ENCODE data around the gene CADM1. TPM values are rescaled to one million over a fixed set of nuclear protein-coding genes. Genes with fewer than 3 reads are reported as not detected.

Gene CADM1
- total and polyA plus RNA-seq, 5 donors, result 14.8 to 42.6 (median 31.9) TPM

DNA sequence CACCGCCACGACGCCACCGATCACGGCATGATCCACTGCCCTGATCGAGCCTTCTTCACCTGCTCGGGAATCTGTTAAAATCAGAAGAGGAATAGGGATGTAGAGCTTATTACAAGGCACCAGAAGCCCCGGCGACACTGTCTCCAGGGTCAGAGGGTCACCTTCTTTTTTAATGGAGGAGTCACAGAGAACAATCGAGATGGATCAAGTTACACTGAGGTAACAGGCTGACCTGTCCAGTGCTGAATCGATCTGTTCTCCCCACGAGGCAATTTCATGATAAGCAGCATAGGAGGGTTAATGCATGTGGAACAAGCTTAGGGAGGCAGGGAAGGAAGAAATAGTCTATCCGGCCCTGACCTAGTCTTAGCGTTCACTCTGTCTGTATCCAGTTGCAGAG lies 325.5 kb downstream of the CADM1 start:
- no peak for ATAC-seq
- Histone ChIP-seq H3K4me3 (ENCODE audit: low read length) (no peak overlapping the region), H3K4me1 (ENCODE audit: control insufficient read depth, insufficient read depth, low read length) (peaks cover 2% of the 10 kb centered on the region), H3K27me3 (ENCODE audit: control insufficient read depth, insufficient read depth) (no peaks in the 10 kb centered on the region), H3K27ac (ENCODE audit: low read length) (no peak overlapping the region), H3K9me3 (ENCODE audit: control insufficient read depth, low read length) (no peaks in the 10 kb centered on the region)
- DNase-seq, result no peak
- WGBS, result 86% methylated on average over 14 of the region's 14 CpGs
- intact Hi-C loops (cut with DNase I), result no loop called here

GRCh38 chr11:115173136-115173535 lies 331.1 kb downstream of the CADM1 start:
- no peak for ATAC-seq
- Histone ChIP-seq H3K9me3 (ENCODE audit: control insufficient read depth, low read length) (no peaks in the 10 kb centered on the region), H3K4me1 (ENCODE audit: control insufficient read depth, insufficient read depth, low read length) (no peaks in the 10 kb centered on the region), H3K27me3 (ENCODE audit: control insufficient read depth, insufficient read depth) (no peaks in the 10 kb centered on the region), H3K27ac (ENCODE audit: low read length) (no peak overlapping the region), H3K4me3 (ENCODE audit: low read length) (no peak overlapping the region)
- WGBS, result 86% methylated on average over 19 of the region's 19 CpGs
- no peak for DNase-seq
- intact Hi-C loops (cut with DNase I), result no loop called here

- Histone ChIP-seq H3K4me3 (ENCODE audit: low read length) (no peak overlapping the region), H3K4me1 (ENCODE audit: control insufficient read depth, insufficient read depth, low read length) (no peaks in the 10 kb centered on the region), H3K27me3 (ENCODE audit: control insufficient read depth, insufficient read depth) (no peaks in the 10 kb centered on the region), H3K27ac (ENCODE audit: low read length) (no peak overlapping the region), H3K9me3 (ENCODE audit: control insufficient read depth, low read length) (no peaks in the 10 kb centered on the region)
- DNase-seq, result no peak
- WGBS, result 56% methylated on average over 8 of the region's 8 CpGs
- no peak for ATAC-seq
- intact Hi-C loops (cut with DNase I), result no loop called here
Observed at GRCh38 chr11:115170133-115170815, 333.9 kb downstream of the CADM1 start.

GRCh38 chr11:115169251-115169650 lies 335.0 kb downstream of the CADM1 start:
- Histone ChIP-seq H3K27ac (ENCODE audit: low read length) (no peak overlapping the region), H3K4me1 (ENCODE audit: control insufficient read depth, insufficient read depth, low read length) (no peaks in the 10 kb centered on the region), H3K4me3 (ENCODE audit: low read length) (no peak overlapping the region), H3K27me3 (ENCODE audit: control insufficient read depth, insufficient read depth) (no peaks in the 10 kb centered on the region), H3K9me3 (ENCODE audit: control insufficient read depth, low read length) (no peaks in the 10 kb centered on the region)
- DNase-seq (no peak), ATAC-seq (no peak)
- intact Hi-C loops (cut with DNase I), result no loop called here
- 60% methylated on average over 4 of the region's 4 CpGs for WGBS

- Histone ChIP-seq H3K4me3 (ENCODE audit: low read length) (no peak overlapping the region), H3K4me1 (ENCODE audit: control insufficient read depth, insufficient read depth, low read length) (no peaks in the 10 kb centered on the region), H3K27ac (ENCODE audit: low read length) (peak overlapping the region; percentile 79), H3K27me3 (ENCODE audit: control insufficient read depth, insufficient read depth) (no peaks in the 10 kb centered on the region), H3K9me3 (ENCODE audit: control insufficient read depth, low read length) (no peaks in the 10 kb centered on the region)
- no peak for ATAC-seq
- DNase-seq, result no peak
- intact Hi-C loops (cut with DNase I), result no loop called here
- 75% methylated on average over 5 of the region's 5 CpGs for WGBS
Observed at GRCh38 chr11:115168686-115169085, 335.5 kb downstream of the CADM1 start.

- Histone ChIP-seq H3K4me1 (ENCODE audit: control insufficient read depth, insufficient read depth, low read length) (no peaks in the 10 kb centered on the region), H3K4me3 (ENCODE audit: low read length) (no peak overlapping the region), H3K9me3 (ENCODE audit: control insufficient read depth, low read length) (no peaks in the 10 kb centered on the region), H3K27me3 (ENCODE audit: control insufficient read depth, insufficient read depth) (no peaks in the 10 kb centered on the region), H3K27ac (ENCODE audit: low read length) (peak overlapping the region; percentile 79)
- intact Hi-C loops (cut with DNase I), result no loop called here
- DNase-seq, result no peak
- 51% methylated on average over 9 of the region's 9 CpGs for WGBS
- peak; percentile 78 to 83 for ATAC-seq
Observed at GRCh38 chr11:115168229-115168671, 336.0 kb downstream of the CADM1 start.

DNA sequence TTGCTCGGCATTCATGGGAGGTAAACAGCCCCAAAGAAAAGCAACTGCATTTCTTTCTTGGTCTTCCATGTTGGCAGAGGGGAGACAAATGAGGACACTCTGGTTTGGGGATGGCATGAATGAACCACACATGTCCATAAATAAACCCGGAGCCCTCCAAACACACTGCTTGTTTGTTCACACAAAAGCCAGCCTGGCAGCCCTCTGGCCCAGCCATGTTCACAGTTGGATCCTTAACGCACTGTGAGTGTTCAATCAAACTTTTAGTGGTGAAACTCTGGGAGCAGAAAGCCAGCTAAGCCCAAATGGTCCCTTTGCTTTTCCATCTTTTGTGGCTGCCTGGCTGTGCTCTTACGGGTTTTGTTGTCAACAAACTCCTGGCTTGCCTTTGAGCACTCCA lies 336.8 kb downstream of the CADM1 start:
- intact Hi-C loops (cut with DNase I), result no loop called here
- ATAC-seq (no peak), DNase-seq (no peak)
- H3K4me1 ChIP-seq (ENCODE audit: control insufficient read depth, insufficient read depth, low read length), result no peaks in the 10 kb centered on the region
- H3K27ac ChIP-seq (ENCODE audit: low read length), result no peak overlapping the region
- no peaks in the 10 kb centered on the region for H3K9me3 ChIP-seq (ENCODE audit: control insufficient read depth, low read length)
- no peaks in the 10 kb centered on the region for H3K27me3 ChIP-seq (ENCODE audit: control insufficient read depth, insufficient read depth)
- WGBS, result 76% methylated on average over 4 of the region's 4 CpGs
- no peak overlapping the region for H3K4me3 ChIP-seq (ENCODE audit: low read length)

GRCh38 chr11:115166820-115167219 lies 337.4 kb downstream of the CADM1 start:
- DNase-seq (no peak), ATAC-seq (no peak)
- Histone ChIP-seq H3K4me3 (ENCODE audit: low read length) (no peak overlapping the region), H3K27me3 (ENCODE audit: control insufficient read depth, insufficient read depth) (no peaks in the 10 kb centered on the region), H3K4me1 (ENCODE audit: control insufficient read depth, insufficient read depth, low read length) (no peaks in the 10 kb centered on the region), H3K9me3 (ENCODE audit: control insufficient read depth, low read length) (no peaks in the 10 kb centered on the region), H3K27ac (ENCODE audit: low read length) (no peak overlapping the region)
- WGBS, result 70% methylated on average over 6 of the region's 6 CpGs
- intact Hi-C loops (cut with DNase I), result no loop called here

DNA sequence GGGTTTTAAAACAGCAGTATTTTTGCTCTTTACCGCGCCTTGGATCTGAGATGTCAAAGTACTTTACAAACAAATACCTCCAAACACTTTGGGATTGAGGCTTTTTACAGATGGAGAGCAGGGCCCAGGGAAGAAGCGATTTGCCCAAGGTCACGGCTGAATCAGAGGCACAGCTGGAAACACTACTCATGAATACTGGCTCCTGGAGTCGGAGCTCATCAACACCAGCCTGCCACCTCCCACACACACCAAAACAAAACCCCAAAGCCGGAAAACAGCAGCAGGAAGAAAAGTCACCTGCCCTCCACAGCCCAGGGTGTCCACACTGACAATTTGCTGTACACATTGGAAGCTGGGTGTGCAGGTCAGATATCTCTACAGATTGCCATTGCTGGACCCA lies 339.4 kb downstream of the CADM1 start:
- Histone ChIP-seq H3K27ac (ENCODE audit: low read length) (no peak overlapping the region), H3K9me3 (ENCODE audit: control insufficient read depth, low read length) (no peaks in the 10 kb centered on the region), H3K4me1 (ENCODE audit: control insufficient read depth, insufficient read depth, low read length) (no peaks in the 10 kb centered on the region), H3K4me3 (ENCODE audit: low read length) (no peak overlapping the region), H3K27me3 (ENCODE audit: control insufficient read depth, insufficient read depth) (no peaks in the 10 kb centered on the region)
- DNase-seq (no peak), ATAC-seq (no peak)
- intact Hi-C loops (cut with DNase I), result no loop called here
- WGBS, result 46% methylated on average over 6 of the region's 6 CpGs

GRCh38 chr11:115162919-115163318 lies 341.3 kb downstream of the CADM1 start:
- Histone ChIP-seq H3K4me1 (ENCODE audit: control insufficient read depth, insufficient read depth, low read length) (no peaks in the 10 kb centered on the region), H3K27ac (ENCODE audit: low read length) (no peak overlapping the region), H3K9me3 (ENCODE audit: control insufficient read depth, low read length) (no peaks in the 10 kb centered on the region), H3K4me3 (ENCODE audit: low read length) (no peak overlapping the region), H3K27me3 (ENCODE audit: control insufficient read depth, insufficient read depth) (no peaks in the 10 kb centered on the region)
- DNase-seq (no peak), ATAC-seq (no peak)
- WGBS, result 85% methylated on average over 2 of the region's 2 CpGs
- intact Hi-C loops (cut with DNase I), result no loop called here

DNA sequence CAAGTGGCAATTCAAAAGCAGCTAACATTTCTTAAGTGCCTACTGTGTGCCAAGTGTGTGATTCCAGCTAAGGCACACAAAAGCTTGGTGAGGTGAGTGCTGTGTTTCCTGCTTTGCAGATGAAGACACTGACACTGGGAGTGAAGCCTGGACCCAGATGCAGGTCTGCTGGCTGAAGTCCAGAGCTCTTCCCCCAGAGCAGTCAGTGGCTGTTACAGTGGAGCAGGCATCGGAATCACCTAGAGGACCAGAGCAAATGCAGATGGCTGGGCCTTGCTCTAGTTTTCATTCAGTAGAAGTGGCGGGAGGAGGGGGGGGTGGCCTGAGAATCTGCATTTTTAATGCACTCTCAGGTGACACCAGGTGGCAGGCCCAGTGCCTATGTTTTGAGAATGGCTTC lies 342.3 kb downstream of the CADM1 start:
- Histone ChIP-seq H3K27ac (ENCODE audit: low read length) (no peak overlapping the region), H3K27me3 (ENCODE audit: control insufficient read depth, insufficient read depth) (no peaks in the 10 kb centered on the region), H3K9me3 (ENCODE audit: control insufficient read depth, low read length) (no peaks in the 10 kb centered on the region), H3K4me1 (ENCODE audit: control insufficient read depth, insufficient read depth, low read length) (no peaks in the 10 kb centered on the region), H3K4me3 (ENCODE audit: low read length) (no peak overlapping the region)
- no peak for ATAC-seq
- intact Hi-C loops (cut with DNase I), result no loop called here
- no peak for DNase-seq
- 62% methylated on average over 2 of the region's 2 CpGs for WGBS

- WGBS, result 71% methylated on average over 9 of the region's 9 CpGs
- DNase-seq (no peak), ATAC-seq (no peak)
- Histone ChIP-seq H3K4me3 (ENCODE audit: low read length) (no peak overlapping the region), H3K27ac (ENCODE audit: low read length) (no peak overlapping the region), H3K27me3 (ENCODE audit: control insufficient read depth, insufficient read depth) (no peaks in the 10 kb centered on the region), H3K4me1 (ENCODE audit: control insufficient read depth, insufficient read depth, low read length) (no peaks in the 10 kb centered on the region), H3K9me3 (ENCODE audit: control insufficient read depth, low read length) (no peaks in the 10 kb centered on the region)
- intact Hi-C loops (cut with DNase I), result no loop called here
Observed at GRCh38 chr11:115159207-115159606, 345.0 kb downstream of the CADM1 start.

Data from right cardiac atrium (tissue), 5 donors.